NB4 (cell line): ENCODE measurements around the gene IFNG-AS1.

Experiments
- MAX ChIP-seq: IDR thresholded peaks from 2 replicates; pipeline ENCODE4 v1.6.1; 2011; ENCODE audit warnings: low read depth, low read length
- MYC ChIP-seq: IDR thresholded peaks from 2 replicates; pipeline ENCODE4 v1.6.1; 2011; ENCODE audit warnings: low read depth, low read length
- POLR2A ChIP-seq: IDR thresholded peaks from 2 replicates; pipeline ENCODE4 v1.6.1; 2011; ENCODE audit warnings: mild to moderate bottlenecking; ENCODE audit not compliant: insufficient read length; ENCODE audit errors: extremely low read depth
- TF ChIP-seq, protein P1 (sequence below): IDR thresholded peaks from one replicate; pipeline ENCODE4 v1.5.1; 2012; ENCODE audit warnings: low read depth, low read length

GRCh38 chr12:67958187-67958586, 31.1 kb upstream of the IFNG-AS1 start:
- TF ChIP-seq, protein P1, sequence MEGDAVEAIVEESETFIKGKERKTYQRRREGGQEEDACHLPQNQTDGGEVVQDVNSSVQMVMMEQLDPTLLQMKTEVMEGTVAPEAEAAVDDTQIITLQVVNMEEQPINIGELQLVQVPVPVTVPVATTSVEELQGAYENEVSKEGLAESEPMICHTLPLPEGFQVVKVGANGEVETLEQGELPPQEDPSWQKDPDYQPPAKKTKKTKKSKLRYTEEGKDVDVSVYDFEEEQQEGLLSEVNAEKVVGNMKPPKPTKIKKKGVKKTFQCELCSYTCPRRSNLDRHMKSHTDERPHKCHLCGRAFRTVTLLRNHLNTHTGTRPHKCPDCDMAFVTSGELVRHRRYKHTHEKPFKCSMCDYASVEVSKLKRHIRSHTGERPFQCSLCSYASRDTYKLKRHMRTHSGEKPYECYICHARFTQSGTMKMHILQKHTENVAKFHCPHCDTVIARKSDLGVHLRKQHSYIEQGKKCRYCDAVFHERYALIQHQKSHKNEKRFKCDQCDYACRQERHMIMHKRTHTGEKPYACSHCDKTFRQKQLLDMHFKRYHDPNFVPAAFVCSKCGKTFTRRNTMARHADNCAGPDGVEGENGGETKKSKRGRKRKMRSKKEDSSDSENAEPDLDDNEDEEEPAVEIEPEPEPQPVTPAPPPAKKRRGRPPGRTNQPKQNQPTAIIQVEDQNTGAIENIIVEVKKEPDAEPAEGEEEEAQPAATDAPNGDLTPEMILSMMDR, result no peak
- TF ChIP-seq POLR2A (no peak), MYC (no peak), MAX (no peak)
